Tibial nerve (tissue), 4 donors: ENCODE data around the gene ULBP2.
"Not testable (repeated sequence)": the region's sequence is repeated elsewhere in the genome, so short reads cannot be mapped to it uniquely, and the experiment has no call there.

Experiments used
- EP300 ChIP-seq, 2 donors: sonication (generic); formaldehyde crosslinking; IDR thresholded peaks; one replicate each; pipeline ENCODE4 v1.6.1; 2017; ENCODE audit warnings: antibody characterized with exemption in 2 of 2, mild to moderate bottlenecking in 1 of 2
- TF ChIP-seq, protein P1 (sequence below), 5 experiments: fragments of 200-600 bp in 3 of 5; fragments of 450-650 bp in 2 of 5; sonication (generic) in 3 of 5; IDR thresholded peaks; one replicate each; pipeline ENCODE4 v1.5.1; 2016 to 2019; ENCODE audit warnings: antibody characterized with exemption in 5 of 5, mild to moderate bottlenecking in 3 of 5, moderate library complexity in 2 of 5

DNA sequence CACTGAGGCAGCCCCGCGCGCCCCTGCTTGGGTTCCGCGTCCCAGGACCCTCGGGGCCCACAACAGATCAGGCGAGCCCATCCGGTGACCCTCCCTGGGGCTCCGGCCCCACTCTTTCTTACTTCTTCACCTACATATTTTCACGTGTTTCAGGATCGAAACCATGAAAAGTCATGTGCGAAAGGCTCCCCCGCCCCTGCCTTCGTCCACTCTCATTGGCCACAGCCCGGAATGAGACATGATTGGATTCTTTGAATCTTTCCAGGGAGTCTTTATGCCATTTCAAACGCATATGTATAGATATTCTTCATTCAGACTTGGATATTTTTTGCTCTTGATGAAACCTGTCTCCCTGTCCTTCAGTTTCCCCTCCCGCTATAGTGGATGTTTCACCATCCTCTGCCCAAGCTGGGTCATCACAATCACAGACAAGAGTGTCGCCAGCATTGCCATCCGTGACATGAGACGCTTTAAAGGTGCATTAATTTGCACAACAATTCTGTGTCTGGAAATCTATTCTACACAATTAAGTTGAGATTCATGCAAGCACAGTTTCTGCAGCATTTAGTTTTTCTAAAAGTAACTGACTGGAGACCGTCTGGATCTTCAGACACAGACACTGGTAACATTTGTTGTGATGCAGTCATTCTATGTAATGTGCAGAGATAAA, 13.3 kb downstream of the ULBP2 start:
- TF ChIP-seq, protein P1, sequence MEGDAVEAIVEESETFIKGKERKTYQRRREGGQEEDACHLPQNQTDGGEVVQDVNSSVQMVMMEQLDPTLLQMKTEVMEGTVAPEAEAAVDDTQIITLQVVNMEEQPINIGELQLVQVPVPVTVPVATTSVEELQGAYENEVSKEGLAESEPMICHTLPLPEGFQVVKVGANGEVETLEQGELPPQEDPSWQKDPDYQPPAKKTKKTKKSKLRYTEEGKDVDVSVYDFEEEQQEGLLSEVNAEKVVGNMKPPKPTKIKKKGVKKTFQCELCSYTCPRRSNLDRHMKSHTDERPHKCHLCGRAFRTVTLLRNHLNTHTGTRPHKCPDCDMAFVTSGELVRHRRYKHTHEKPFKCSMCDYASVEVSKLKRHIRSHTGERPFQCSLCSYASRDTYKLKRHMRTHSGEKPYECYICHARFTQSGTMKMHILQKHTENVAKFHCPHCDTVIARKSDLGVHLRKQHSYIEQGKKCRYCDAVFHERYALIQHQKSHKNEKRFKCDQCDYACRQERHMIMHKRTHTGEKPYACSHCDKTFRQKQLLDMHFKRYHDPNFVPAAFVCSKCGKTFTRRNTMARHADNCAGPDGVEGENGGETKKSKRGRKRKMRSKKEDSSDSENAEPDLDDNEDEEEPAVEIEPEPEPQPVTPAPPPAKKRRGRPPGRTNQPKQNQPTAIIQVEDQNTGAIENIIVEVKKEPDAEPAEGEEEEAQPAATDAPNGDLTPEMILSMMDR (IDR thresholded peaks at IDR 0.05), result not testable (repeated sequence)
- not testable (repeated sequence) for TF ChIP-seq EP300 (IDR thresholded peaks at IDR 0.05)
